OCI-M2 (cell line): Measurements from ENCODE around the gene RASAL3.

Experiments
- DNase-seq: peaks from one replicate; lab custom pipeline; 2025; ENCODE audit not compliant: unreplicated experiment; lab: John Stamatoyannopoulos, UW

Gene RASAL3

GRCh38 chr19:15436012-15436825 is 28.1 kb downstream of the RASAL3 start:
- no peak for DNase-seq

- DNase-seq = no peak
These were observed 30.8 kb downstream of the RASAL3 start for GRCh38 chr19:15433519-15434069.

DNA sequence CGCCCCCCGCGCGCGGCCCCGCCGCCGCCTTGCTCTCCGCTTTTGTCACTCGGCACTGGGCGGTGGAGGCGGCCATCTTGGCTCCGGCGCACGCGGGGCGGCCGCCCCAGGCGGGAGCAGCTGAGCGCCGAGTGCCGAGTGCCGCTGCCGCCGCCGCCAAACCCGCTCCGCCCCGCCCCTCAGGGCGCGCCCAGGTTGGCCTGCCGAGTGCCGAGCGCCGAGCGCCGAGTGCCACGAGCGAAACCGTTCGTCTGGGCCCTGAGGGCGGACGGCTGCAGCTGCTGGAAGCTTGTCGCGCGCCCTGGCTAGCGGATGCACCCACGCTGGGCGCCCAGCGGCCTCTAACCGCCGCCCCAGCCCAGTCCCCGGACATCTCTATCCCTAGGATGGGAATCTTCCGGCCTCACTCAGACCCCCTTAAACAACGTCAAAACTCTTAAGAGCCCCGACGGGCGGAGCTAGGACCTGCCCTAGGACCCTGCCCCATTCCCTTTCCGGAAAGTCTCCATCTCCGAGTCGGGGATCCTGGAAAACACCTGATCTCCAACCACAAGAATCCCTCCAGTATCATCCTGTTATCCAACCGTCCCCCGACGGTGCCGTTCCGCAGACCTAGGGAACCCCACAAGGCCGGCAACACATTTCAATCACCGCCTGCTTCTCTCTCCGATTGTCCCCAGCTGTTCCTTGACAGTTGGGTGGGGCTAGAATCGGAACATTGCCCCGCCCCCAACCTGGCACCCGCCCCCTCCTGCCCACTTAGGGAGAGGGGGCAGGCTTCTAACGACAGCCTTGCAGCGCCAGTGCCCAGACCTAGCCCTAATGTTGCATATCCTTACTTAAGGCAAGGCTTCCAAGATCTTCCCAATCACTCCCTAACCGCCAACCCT is 31.5 kb downstream of the RASAL3 start:
- peak; percentile 28 for DNase-seq

DNA sequence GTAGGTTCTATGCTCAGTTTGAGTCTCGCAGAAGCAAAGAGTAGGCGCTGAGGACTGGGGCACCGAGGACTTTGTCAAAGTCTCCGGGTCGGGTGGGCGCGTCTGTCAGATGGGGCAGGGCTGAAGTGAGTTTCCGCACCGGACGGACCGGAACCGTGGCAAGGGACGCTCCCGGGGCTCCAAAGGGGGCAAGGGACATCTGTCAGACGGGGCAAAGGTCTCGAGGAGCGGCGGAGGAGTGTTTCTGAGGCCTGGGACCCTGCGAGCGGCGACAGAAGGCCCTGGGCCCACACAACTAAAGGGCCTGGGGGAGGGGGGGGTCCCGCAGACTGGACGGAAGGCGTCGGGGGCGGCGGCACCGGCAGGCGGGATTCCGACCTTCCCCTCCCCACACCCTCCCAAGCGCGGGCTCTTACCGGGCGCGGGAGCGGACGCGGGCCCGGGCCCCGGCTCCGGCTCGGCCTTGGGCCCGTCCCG is 32.3 kb downstream of the RASAL3 start:
- no peak for DNase-seq

DNA sequence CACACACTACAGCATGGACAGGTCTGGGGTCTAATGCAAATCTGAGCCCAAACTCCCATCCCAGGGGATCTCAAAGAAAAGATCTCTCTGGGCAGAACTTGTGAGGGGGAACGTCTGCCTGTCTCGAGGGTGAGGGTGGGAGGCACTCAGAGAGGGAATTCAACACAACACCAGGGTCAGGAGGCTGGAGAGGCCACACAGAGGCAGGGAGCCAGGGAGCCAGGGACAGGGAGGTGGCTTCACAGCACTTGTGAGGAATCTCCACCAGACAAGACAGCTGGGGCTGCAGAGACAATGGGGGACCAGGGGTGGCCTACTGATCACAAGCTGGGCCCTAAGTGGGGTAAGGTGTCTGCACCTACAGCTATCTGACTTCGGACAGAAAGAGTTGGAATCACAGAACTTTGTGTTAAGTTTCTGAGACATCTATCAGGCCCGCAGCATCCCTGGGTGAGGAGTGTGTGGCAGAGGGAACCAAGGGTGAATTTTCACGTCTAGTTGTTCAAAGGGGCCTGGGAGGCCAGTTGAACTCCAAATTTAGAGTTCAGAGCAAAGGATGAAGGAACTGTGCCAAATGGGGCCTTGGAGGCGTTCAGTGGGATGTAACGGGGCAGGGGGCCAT is 32.8 kb downstream of the RASAL3 start:
- DNase-seq = no peak

DNA sequence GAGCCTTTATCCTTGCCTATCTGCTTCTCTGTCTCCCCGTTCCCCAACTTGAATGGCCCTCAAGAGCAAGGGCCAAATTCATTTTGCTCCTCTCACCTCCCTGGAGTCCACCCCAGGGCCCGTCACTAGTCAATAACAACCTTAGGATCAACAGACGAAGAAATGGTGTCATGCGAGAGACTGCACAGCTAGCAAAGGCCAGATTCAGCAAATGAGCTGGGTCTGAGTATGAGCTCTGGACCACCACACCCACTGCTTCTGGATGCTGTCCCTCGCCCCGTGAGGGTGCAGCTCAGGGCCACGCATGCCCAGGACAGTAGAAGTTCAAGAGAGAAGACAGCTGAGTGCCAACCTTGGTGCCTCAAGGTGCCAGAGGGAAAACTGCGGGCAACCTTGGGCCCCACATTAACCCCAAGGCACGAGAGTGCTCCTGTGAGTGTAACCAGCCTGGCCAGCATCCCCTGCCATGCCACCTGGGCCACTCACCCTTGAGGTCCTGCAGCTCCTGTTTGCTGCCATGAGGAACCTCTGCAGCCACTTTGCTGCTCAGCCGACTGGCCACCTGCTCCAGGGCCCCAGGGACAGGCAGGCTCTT is 33.7 kb downstream of the RASAL3 start:
- DNase-seq = no peak

GRCh38 chr19:15429825-15430467 is 34.4 kb downstream of the RASAL3 start:
- DNase-seq = no peak

GRCh38 chr19:15428956-15429824 is 35.2 kb downstream of the RASAL3 start:
- DNase-seq = no peak

DNA sequence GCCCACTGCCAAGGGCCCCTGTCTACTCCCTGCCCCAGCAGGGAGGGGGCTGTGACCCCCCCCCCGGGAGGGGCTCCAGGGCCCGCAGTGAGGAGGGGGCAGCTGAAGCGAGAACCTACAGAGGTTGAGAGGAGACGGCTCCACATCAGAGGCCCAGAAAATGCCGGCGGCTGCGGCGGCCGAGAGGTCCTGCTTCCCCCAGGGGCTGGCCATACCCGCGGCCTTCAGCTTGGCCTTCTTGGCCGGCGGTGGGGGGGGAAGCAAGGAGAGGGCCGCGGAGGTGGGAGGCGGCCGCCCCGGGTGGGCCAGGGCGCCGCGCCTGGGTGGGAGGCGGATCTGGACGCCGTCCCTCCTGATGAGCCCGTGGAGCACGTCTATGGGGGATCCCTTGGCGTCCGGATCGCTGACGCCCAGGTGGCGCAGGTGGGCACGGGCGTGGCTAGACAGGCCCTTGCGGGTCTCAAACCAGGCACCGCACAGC is 36.3 kb downstream of the RASAL3 start:
- no peak for DNase-seq

GRCh38 chr19:15427350-15427700 is 37.0 kb downstream of the RASAL3 start:
- no peak for DNase-seq

GRCh38 chr19:15426485-15427349 is 37.6 kb downstream of the RASAL3 start:
- no peak for DNase-seq

GRCh38 chr19:15425321-15425950 is 38.9 kb downstream of the RASAL3 start:
- DNase-seq = no peak

DNA sequence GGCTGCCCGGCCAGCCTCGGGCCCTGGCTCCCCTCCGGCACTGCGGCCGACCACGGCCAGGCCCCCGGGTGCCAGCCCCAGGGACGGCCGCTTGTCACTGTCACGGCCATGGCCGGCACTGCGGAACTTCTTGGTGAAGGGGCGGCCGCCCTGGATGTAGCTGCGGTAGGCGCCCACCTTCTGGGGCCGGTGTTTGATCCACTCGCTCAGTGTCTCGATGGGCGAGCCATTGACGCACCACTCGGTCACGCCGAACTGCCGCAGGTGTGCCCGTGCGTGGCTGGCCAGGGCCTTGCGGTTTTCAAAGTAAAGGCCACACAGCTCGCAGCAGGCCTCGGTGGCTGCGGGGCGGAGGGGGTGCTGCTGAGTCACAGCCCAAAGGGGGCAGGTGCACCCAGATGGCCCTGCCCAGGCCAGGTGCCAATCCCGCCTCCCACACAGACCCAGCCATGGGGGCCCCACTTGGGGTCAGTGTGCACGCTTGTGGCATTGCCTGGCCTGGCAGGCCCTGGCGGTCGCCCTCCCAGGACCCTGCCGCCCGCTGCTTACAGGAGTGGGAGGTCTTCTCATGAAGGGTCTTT is 39.6 kb downstream of the RASAL3 start:
- DNase-seq = no peak

DNA sequence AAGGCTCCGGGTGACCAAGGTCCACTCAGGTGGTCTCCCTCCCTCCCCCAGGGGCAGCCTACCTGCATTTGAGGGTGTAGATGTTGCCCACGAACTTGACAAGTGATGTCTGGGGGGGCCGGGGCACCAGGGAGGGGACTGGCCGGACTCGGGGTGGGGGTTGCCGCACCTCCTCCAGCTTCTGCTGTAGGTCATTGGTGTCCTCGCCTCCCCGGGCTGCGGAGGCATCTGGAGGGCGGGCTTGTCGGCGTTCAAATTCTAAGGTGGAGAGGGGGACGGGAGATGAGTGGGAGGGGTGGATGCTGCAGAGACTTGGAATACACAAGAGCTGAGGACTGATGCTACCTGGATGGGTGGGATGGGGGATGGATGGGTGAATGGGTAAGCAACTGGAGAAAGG is 40.2 kb downstream of the RASAL3 start:
- DNase-seq = no peak

DNA sequence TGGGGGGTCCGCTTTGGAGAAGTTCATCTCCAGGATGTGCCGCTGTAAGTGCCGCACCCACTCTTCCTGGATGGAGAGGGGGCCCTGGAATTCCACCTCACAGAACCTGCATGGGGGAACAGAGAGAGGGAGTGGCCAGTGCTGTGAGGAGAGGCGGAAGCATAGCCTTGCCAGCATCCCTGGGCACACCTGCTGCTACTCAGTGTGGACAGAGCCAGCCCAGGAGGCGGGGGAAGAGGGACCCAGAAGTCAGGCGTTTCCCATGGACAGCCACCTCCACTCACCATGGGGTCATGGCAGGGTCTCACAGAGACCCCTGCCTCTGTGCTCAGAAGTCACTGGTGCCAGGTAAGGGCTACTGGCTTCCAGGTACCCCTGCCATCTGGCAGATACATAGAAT is 41.2 kb downstream of the RASAL3 start:
- DNase-seq = no peak

GRCh38 chr19:15422296-15423075 is 41.9 kb downstream of the RASAL3 start:
- no peak for DNase-seq
